Mesendoderm (in vitro differentiated cells): Measurements from ENCODE around the gene DYNLL2.

Experiments used
- DNase-seq: peaks from one replicate; pipeline ENCODE4 v3.0.0; 2013
- H2AK5ac ChIP-seq: 2 replicates; pipeline ENCODE4 v1.6.1; 2013; ENCODE audit warnings: low read length, inconsistent platforms
- H2BK120ac ChIP-seq: 2 replicates; pipeline ENCODE4 v1.6.1; 2013; ENCODE audit warnings: low read depth, mild to moderate bottlenecking, low read length, moderate library complexity, mixed read lengths
- H2BK15ac ChIP-seq: replicated peaks from 2 replicates; pipeline ENCODE4 v1.6.1; 2013; ENCODE audit warnings: low read depth, mild to moderate bottlenecking, moderate library complexity
- H2BK5ac ChIP-seq: 2 replicates; pipeline ENCODE4 v1.6.1; 2013; ENCODE audit warnings: low read length, inconsistent platforms
- H3K18ac ChIP-seq: 2 replicates; pipeline ENCODE4 v1.6.1; 2013; ENCODE audit warnings: mild to moderate bottlenecking, low read length, mixed read lengths
- H3K23ac ChIP-seq: one replicate; pipeline ENCODE4 v1.6.1; 2013; ENCODE audit warnings: low read length
- H3K27ac ChIP-seq: 2 replicates; pipeline ENCODE4 v1.5.1; 2013; ENCODE audit warnings: low read depth, mild to moderate bottlenecking, inconsistent platforms, low read length, moderate library complexity
- H3K27me3 ChIP-seq: 2 replicates; pipeline ENCODE4 v1.6.1; 2013; ENCODE audit warnings: low read length, control low read depth, mild to moderate bottlenecking, inconsistent platforms; ENCODE audit not compliant: insufficient read depth, poor library complexity
- H3K36me3 ChIP-seq: 2 replicates; pipeline ENCODE4 v1.6.1; 2013; ENCODE audit warnings: low read length, inconsistent platforms; ENCODE audit not compliant: control insufficient read depth, insufficient read depth
- H3K4ac ChIP-seq: one replicate; pipeline ENCODE4 v1.6.1; 2013; ENCODE audit warnings: low read depth, mild to moderate bottlenecking, low read length, moderate library complexity
- H3K4me1 ChIP-seq: 2 replicates; pipeline ENCODE4 v1.6.1; 2013; ENCODE audit warnings: low read depth, low read length, inconsistent platforms; ENCODE audit not compliant: control insufficient read depth
- H3K4me2 ChIP-seq: 2 replicates; pipeline ENCODE4 v1.6.1; 2013; ENCODE audit warnings: low read length
- H3K4me3 ChIP-seq: 2 replicates; pipeline ENCODE4 v1.5.1; 2013; ENCODE audit warnings: mild to moderate bottlenecking, low read length
- H3K56ac ChIP-seq: one replicate; pipeline ENCODE4 v1.6.1; 2013; ENCODE audit warnings: low read length
- H3K79me1 ChIP-seq: 2 replicates; pipeline ENCODE4 v1.6.1; 2013; ENCODE audit warnings: low read length, inconsistent platforms
- H3K79me2 ChIP-seq: 2 replicates; pipeline ENCODE4 v1.6.1; 2013; ENCODE audit warnings: mild to moderate bottlenecking, low read length; ENCODE audit not compliant: control insufficient read depth, insufficient read depth
- H3K9ac ChIP-seq: 2 replicates; pipeline ENCODE4 v1.6.1; 2013; ENCODE audit warnings: low read length, inconsistent platforms
- H4K5ac ChIP-seq: one replicate; pipeline ENCODE4 v1.6.1; 2013; ENCODE audit warnings: low read length
- H4K8ac ChIP-seq: one replicate; pipeline ENCODE4 v1.6.1; 2013; ENCODE audit warnings: low read depth, mild to moderate bottlenecking, control low read depth, low read length, moderate library complexity
- WGBS: extraction: QIAGEN DNeasy Blood & Tissue Kit; methylation state at CpG from one replicate; pipeline ENCODE4 v1.1.7; 2013; ENCODE audit warnings: low lambda C conversion rate, missing lambda C conversion rate; ENCODE audit not compliant: insufficient coverage; ENCODE audit errors: extremely low coverage; 5-methylcytosine and 5-hydroxymethylcytosine counted together

The DYNLL2 gene

DNA sequence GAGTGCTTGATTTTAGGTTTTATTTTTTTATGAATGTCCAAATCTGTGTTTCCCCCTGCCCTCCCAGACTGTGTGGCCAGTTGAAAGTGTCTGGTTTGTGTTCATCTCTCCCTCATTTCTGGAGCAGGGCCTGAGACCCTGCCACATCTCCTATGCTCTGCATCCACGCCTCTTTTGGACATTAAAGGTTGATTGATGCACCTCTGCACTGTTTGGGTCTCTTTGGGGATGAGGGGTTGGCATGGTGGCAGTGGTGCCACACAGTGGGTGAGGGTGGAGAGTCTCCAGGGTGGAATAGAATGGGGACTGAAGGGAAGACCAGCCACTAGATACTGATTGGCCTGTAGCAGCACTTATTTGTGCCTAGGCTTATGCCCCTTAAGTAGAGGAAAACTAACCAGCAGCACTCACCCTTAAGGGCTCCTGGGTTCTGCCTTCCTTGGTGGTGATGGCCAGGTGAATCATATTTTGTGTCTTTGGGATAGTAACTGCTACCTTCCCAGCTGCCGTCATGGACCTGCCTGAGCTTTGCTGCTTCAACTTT is 7.9 kb downstream of the DYNLL2 start:
- Histone ChIP-seq H4K8ac (no peak overlapping the region), H3K4ac (no peak overlapping the region), H3K4me3 (no peak overlapping the region), H3K79me2 (peaks cover 30% of the 10 kb centered on the region), H3K9ac (no peak overlapping the region), H3K56ac (no peak overlapping the region), H3K36me3 (peaks cover 12% of the 10 kb centered on the region), H3K79me1 (peaks cover 31% of the 10 kb centered on the region), H2BK5ac (no peak overlapping the region), H4K5ac (no peak overlapping the region), H2BK15ac (no peak overlapping the region), H3K27ac (no peak overlapping the region), H2AK5ac (no peak overlapping the region), H3K4me2 (no peak overlapping the region), H3K18ac (no peak overlapping the region), H3K4me1 (no peaks in the 10 kb centered on the region), H3K27me3 (no peaks in the 10 kb centered on the region), H3K23ac (no peak overlapping the region), H2BK120ac (no peak overlapping the region)
- WGBS: no CpG with 5 or more reads among the region's 2 CpGs
- DNase-seq: no peak

- Histone ChIP-seq H4K8ac (no peak overlapping the region), H2BK15ac (no peak overlapping the region), H3K4me3 (no peak overlapping the region), H3K79me2 (peaks cover 19% of the 10 kb centered on the region), H3K27ac (no peak overlapping the region), H3K4me1 (no peaks in the 10 kb centered on the region), H4K5ac (no peak overlapping the region), H3K79me1 (peaks cover 22% of the 10 kb centered on the region), H2AK5ac (no peak overlapping the region), H3K27me3 (no peaks in the 10 kb centered on the region), H3K36me3 (peaks cover 9% of the 10 kb centered on the region), H3K9ac (no peak overlapping the region), H3K56ac (no peak overlapping the region), H3K4ac (no peak overlapping the region), H3K18ac (no peak overlapping the region), H3K4me2 (no peak overlapping the region), H2BK120ac (no peak overlapping the region), H3K23ac (no peak overlapping the region), H2BK5ac (no peak overlapping the region)
- no CpG with 5 or more reads among the region's 4 CpGs for WGBS
- no peak for DNase-seq
These were observed 9.0 kb downstream of the DYNLL2 start for GRCh38 chr17:58092101-58092796.

GRCh38 chr17:58092797-58093385 is 9.7 kb downstream of the DYNLL2 start:
- Histone ChIP-seq H3K79me1 (peaks cover 20% of the 10 kb centered on the region), H4K8ac (no peak overlapping the region), H4K5ac (no peak overlapping the region), H3K27me3 (no peaks in the 10 kb centered on the region), H3K36me3 (peaks cover 9% of the 10 kb centered on the region), H3K79me2 (peaks cover 15% of the 10 kb centered on the region), H3K56ac (no peak overlapping the region), H2AK5ac (no peak overlapping the region), H3K4me3 (no peak overlapping the region), H3K4ac (no peak overlapping the region), H2BK5ac (no peak overlapping the region), H3K4me1 (no peaks in the 10 kb centered on the region), H2BK120ac (no peak overlapping the region), H3K9ac (no peak overlapping the region), H2BK15ac (no peak overlapping the region), H3K27ac (no peak overlapping the region), H3K4me2 (no peak overlapping the region), H3K23ac (no peak overlapping the region), H3K18ac (no peak overlapping the region)
- DNase-seq: no peak
- no CpG with 5 or more reads among the region's 7 CpGs for WGBS

- Histone ChIP-seq H3K56ac (no peak overlapping the region), H2AK5ac (no peak overlapping the region), H3K18ac (no peak overlapping the region), H3K27me3 (no peaks in the 10 kb centered on the region), H3K36me3 (peaks cover 8% of the 10 kb centered on the region), H4K8ac (no peak overlapping the region), H3K9ac (no peak overlapping the region), H3K4me1 (no peaks in the 10 kb centered on the region), H3K27ac (no peak overlapping the region), H2BK15ac (no peak overlapping the region), H4K5ac (no peak overlapping the region), H3K4me3 (no peak overlapping the region), H3K79me1 (peaks cover 11% of the 10 kb centered on the region), H3K4me2 (no peak overlapping the region), H3K4ac (no peak overlapping the region), H3K23ac (no peak overlapping the region), H2BK120ac (no peak overlapping the region), H2BK5ac (no peak overlapping the region), H3K79me2 (peaks cover 3% of the 10 kb centered on the region)
- DNase-seq: no peak
- no CpG with 5 or more reads among the region's 4 CpGs for WGBS
These were observed 10.9 kb downstream of the DYNLL2 start for GRCh38 chr17:58094118-58094517.

GRCh38 chr17:58096892-58097291 is 13.7 kb downstream of the DYNLL2 start:
- H3K79me1 ChIP-seq: peaks cover 4% of the 10 kb centered on the region
- no peaks in the 10 kb centered on the region for H3K79me2 ChIP-seq
- no peak overlapping the region for H3K9ac ChIP-seq
- H3K36me3 ChIP-seq: peaks cover 4% of the 10 kb centered on the region
- H3K4me3 ChIP-seq: no peak overlapping the region
- no peak overlapping the region for H3K4ac ChIP-seq
- no peak overlapping the region for H2BK15ac ChIP-seq
- no peaks in the 10 kb centered on the region for H3K4me1 ChIP-seq
- peak; percentile 23 for DNase-seq
- H3K27me3 ChIP-seq: no peaks in the 10 kb centered on the region
- H2BK120ac ChIP-seq: no peak overlapping the region
- H3K4me2 ChIP-seq: no peak overlapping the region
- no peak overlapping the region for H4K8ac ChIP-seq
- H3K18ac ChIP-seq: no peak overlapping the region
- WGBS: no CpG with 5 or more reads among the region's 4 CpGs
- H3K27ac ChIP-seq: no peak overlapping the region
- H4K5ac ChIP-seq: no peak overlapping the region
- H3K23ac ChIP-seq: no peak overlapping the region
- no peak overlapping the region for H2AK5ac ChIP-seq
- no peak overlapping the region for H3K56ac ChIP-seq
- H2BK5ac ChIP-seq: no peak overlapping the region
